Fibroblast of villous mesenchyme (primary cell): ENCODE results near the gene ZFP92. TPM values are rescaled to one million over a fixed set of nuclear protein-coding genes. Genes with fewer than 3 reads are reported as not detected.

Experiments used
- DNase-seq: peaks from one replicate; pipeline ENCODE4 v3.0.0-alpha.2; 2010; ENCODE audit warnings: low read depth
- H3K4me3 ChIP-seq: 2 replicates; pipeline ENCODE4 v1.5.1; 2011; ENCODE audit warnings: low read depth, mild to moderate bottlenecking, low read length
- CTCF ChIP-seq: IDR thresholded peaks from 2 replicates; pipeline ENCODE4 v1.5.1; 2012; ENCODE audit warnings: low read depth, mild to moderate bottlenecking, low read length; ENCODE audit not compliant: insufficient read depth
- total RNA-seq: library from RNA; depleted of rRNA; stranded (reverse); fragments of >200 nt; gene quantifications from 2 replicates; pipeline ENCODE4 v1.2.3, GENCODE V29; 2012

The ZFP92 gene
- total RNA-seq, 1 donor = 0.43 TPM

DNA sequence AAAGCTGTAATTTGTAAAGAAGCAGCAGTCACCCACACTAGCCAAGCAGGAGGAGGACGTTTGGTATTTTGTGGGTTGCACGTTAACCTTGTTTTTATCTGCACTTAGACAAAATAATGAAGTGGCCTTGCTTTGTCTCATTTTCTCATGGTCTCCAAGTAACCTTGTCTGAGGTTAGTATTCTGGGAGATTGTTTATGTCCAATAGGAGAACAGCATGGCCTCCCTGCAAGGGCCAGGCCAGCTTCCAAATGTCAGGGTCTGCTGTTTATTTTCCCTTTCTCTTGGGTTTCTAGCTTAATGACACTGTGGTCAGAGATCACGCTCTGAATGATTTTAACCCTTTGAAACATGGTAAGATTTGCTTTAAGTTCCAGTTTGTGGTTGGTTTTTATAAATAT lies 40.0 kb upstream of the ZFP92 start:
- no peak overlapping the region for H3K4me3 ChIP-seq
- DNase-seq = peak; percentile 50
- no peak for TF ChIP-seq CTCF

DNA sequence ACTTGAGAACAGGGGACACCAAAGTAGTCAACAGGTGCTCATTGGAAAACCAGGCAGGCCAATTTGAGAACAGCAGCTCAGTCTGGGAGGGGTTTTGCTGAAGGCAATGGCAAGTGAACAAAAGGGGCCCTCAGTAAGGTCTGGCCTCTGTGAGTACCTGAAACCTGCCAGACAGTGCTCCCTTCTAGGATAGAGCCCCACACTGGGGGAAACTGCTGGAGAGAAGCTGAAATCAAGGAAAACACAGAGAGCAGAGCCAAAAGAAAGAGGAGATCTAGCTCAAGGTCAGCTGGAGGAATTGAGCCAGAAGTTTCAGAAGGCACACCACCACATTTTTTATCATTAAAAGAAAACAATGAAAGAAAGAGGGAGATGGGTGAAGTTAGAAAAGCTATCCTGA lies 38.3 kb upstream of the ZFP92 start:
- no peak overlapping the region for H3K4me3 ChIP-seq
- no peak for TF ChIP-seq CTCF
- DNase-seq = no peak

DNA sequence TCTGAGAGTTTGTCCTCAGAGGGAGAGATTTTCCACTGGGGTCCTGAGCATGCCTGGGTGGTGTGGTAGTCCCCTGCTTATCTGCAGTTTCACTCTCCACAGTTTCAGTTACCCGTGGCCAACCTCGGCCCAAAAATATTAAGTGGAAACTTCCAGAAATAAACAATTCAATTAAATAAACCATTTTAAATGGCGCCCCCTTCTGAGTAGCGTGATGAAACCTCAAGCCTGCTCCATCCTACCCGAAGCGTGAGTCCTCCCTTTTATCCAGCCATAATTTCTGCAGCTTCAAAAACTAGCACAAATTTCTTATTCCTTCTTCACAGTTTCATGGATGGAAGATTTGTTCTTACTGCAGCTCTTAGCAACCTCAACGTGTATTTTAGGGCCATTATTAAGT lies 36.8 kb upstream of the ZFP92 start:
- DNase-seq = no peak
- TF ChIP-seq CTCF = no peak
- H3K4me3 ChIP-seq = no peak overlapping the region

DNA sequence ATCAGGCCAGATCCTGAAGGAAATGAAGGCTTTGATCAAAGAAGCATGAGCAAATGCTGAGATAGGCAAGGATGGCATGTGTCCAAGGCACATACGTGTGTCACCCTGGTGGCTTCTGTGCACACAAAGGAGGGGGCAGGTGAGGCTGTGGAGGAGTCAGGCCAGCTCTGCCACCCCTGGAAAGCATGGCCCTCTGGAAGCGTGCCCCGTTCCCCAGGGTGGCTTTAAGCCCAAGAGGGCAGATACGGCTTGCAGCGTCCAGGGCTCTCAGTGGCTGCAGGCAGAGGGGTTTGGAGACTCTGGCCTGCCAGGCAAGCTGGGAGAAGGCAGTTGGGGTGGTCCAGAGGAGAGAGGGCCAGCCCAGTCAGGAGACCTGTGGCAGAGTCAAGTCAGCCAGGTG lies 35.7 kb upstream of the ZFP92 start:
- H3K4me3 ChIP-seq = no peak overlapping the region
- no peak for TF ChIP-seq CTCF
- no peak for DNase-seq

DNA sequence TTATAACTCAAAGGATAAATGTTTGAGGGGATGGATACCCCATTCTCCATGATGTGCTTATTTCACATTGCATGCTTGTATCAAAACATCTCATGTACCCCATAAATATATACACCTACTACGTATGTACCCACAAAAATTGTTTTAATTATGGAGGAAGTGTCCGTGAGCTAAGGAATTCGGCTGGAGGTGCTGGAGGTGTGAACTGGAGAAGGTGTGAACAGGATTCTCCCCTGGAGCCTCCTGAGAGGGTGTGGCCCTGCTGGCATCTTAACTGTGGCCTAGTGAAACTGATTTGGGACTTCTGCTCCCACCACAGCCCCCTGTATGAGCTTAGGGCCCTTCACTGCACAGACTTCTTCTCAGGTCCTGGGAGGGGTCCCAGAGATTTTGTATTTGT lies 33.5 kb upstream of the ZFP92 start:
- no peak for DNase-seq
- TF ChIP-seq CTCF = no peak
- H3K4me3 ChIP-seq = no peak overlapping the region

GRCh38 chrX:153378607-153379006 lies 32.7 kb upstream of the ZFP92 start:
- no peak overlapping the region for H3K4me3 ChIP-seq
- no peak for TF ChIP-seq CTCF
- DNase-seq = no peak

GRCh38 chrX:153379508-153379907 lies 31.8 kb upstream of the ZFP92 start:
- no peak for DNase-seq
- TF ChIP-seq CTCF = no peak
- H3K4me3 ChIP-seq = no peak overlapping the region
